MCF 10A (cell line): ENCODE measurements around the gene ROM1. TPM values are rescaled to one million over a fixed set of nuclear protein-coding genes. Genes with fewer than 3 reads are reported as not detected.
"Not testable (repeated sequence)": the region's sequence is repeated elsewhere in the genome, so short reads cannot be mapped to it uniquely, and the experiment has no call there.

ENCODE experiments used
- BruUV-seq: library from RNA; stranded (reverse); fragments of 400-500 nt; replicated peaks from 2 replicates; lab custom pipeline; 2021; lab: Mats Ljungman, UMichigan
- CTCF ChIA-PET: fragments of 300-600 bp; sonication (Branson Sonifier 250); formaldehyde crosslinking; extraction: SDS; loops from one replicate; lab custom pipeline; 2021; ENCODE audit warnings: antibody characterized with exemption, inconsistent platforms; lab: Yijun Ruan, JAX
- POLR2A ChIA-PET: fragments of 300-600, 350-650 bp; sonication (Branson Sonifier 250); formaldehyde crosslinking; extraction: SDS; loops from one replicate; lab custom pipeline; 2020; ENCODE audit warnings: antibody characterized with exemption, inconsistent platforms; lab: Yijun Ruan, JAX
- DNase-seq: peaks from one replicate; pipeline ENCODE4 v3.0.0-alpha.2; 2018; ENCODE audit not compliant: unreplicated experiment
- H3K27ac Mint-ChIP-seq: one replicate; pipeline ENCODE4 v1.8.0; 2022; ENCODE audit warnings: mild to moderate bottlenecking, low read depth, mixed read lengths; ENCODE audit not compliant: unreplicated experiment
- H3K27me3 Mint-ChIP-seq: one replicate; pipeline ENCODE4 v1.8.0; 2022; ENCODE audit warnings: mixed read lengths; ENCODE audit not compliant: insufficient read depth, unreplicated experiment
- H3K36me3 Mint-ChIP-seq: one replicate; pipeline ENCODE4 v1.8.0; 2022; ENCODE audit warnings: mild to moderate bottlenecking, moderate library complexity, mixed read lengths; ENCODE audit not compliant: insufficient read depth, unreplicated experiment
- H3K4me1 Mint-ChIP-seq: one replicate; pipeline ENCODE4 v1.8.0; 2022; ENCODE audit warnings: mixed read lengths; ENCODE audit not compliant: insufficient read depth, unreplicated experiment
- H3K4me3 Mint-ChIP-seq: one replicate; pipeline ENCODE4 v1.8.0; 2022; ENCODE audit warnings: mild to moderate bottlenecking, moderate library complexity, mixed read lengths; ENCODE audit not compliant: unreplicated experiment
- H3K9me3 Mint-ChIP-seq: one replicate; pipeline ENCODE4 v1.8.0; 2022; ENCODE audit warnings: mixed read lengths; ENCODE audit not compliant: unreplicated experiment
- intact Hi-C: fragments of 100-400 bp; cut with micrococcal nuclease; formaldehyde crosslinking; loops from 2 replicates; pipeline ENCODE4 v1.14.1; 2022
- total RNA-seq: library from RNA; stranded (reverse); gene quantifications from 2 replicates; pipeline ENCODE4 v1.2.3, GENCODE V29; 2022
- TF ChIP-seq, protein P1 (sequence below): fragments of 200-600 bp; IDR thresholded peaks from one replicate; pipeline ENCODE4 v1.8.0; 2022; ENCODE audit warnings: antibody characterized with exemption, mild to moderate bottlenecking; ENCODE audit not compliant: unreplicated experiment

ROM1 gene
- total RNA-seq, 1 experiment from 2014 or later: 2.9 TPM

DNA sequence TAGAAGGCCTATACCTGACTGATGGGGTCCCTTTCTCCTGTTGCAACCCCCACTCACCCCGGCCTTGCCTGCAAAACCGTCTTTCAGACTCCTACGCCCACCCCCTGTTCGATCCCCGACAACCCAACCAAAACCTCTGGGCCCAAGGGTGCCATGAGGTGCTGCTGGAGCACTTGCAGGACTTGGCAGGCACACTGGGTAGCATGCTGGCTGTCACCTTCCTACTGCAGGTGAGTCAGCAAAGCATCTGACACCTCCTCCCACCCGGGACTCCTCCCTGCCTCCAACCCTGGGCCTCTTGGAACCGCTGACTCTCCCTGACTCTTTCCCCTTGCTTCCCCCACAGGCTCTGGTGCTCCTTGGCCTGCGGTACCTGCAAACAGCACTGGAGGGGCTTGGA lies 1.2 kb downstream of the ROM1 start:
- H3K36me3 Mint-ChIP-seq: peaks cover 38% of the 10 kb centered on the region
- intact Hi-C loops: loop anchor here (5.0 kb wide), 2 partner anchors 33 to 42 kb away; partner anchors contain the start of genes EEF1G and GANAB
- no TSS peak for BruUV-seq
- H3K27ac Mint-ChIP-seq: peak overlapping the region; percentile 57
- TF ChIP-seq, protein P1, sequence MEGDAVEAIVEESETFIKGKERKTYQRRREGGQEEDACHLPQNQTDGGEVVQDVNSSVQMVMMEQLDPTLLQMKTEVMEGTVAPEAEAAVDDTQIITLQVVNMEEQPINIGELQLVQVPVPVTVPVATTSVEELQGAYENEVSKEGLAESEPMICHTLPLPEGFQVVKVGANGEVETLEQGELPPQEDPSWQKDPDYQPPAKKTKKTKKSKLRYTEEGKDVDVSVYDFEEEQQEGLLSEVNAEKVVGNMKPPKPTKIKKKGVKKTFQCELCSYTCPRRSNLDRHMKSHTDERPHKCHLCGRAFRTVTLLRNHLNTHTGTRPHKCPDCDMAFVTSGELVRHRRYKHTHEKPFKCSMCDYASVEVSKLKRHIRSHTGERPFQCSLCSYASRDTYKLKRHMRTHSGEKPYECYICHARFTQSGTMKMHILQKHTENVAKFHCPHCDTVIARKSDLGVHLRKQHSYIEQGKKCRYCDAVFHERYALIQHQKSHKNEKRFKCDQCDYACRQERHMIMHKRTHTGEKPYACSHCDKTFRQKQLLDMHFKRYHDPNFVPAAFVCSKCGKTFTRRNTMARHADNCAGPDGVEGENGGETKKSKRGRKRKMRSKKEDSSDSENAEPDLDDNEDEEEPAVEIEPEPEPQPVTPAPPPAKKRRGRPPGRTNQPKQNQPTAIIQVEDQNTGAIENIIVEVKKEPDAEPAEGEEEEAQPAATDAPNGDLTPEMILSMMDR: no peak
- POLR2A ChIA-PET: interaction anchor here (1.1 to 8.4 kb wide), 2 partner anchors 14 to 173 kb away, joined by 3 to 98 read pairs; partner anchors contain the start of genes MTA2 and TMEM179B
- H3K4me3 Mint-ChIP-seq: no peak overlapping the region
- H3K9me3 Mint-ChIP-seq: no peaks in the 10 kb centered on the region
- CTCF ChIA-PET: interaction anchor here (1.5 to 4.2 kb wide), 2 partner anchors 11 to 22 kb away, joined by 7 to 39 read pairs; partner anchors contain the start of gene TUT1
- DNase-seq: peak; percentile 62
- H3K27me3 Mint-ChIP-seq: no peaks in the 10 kb centered on the region
- H3K4me1 Mint-ChIP-seq: peaks cover 10% of the 10 kb centered on the region

DNA sequence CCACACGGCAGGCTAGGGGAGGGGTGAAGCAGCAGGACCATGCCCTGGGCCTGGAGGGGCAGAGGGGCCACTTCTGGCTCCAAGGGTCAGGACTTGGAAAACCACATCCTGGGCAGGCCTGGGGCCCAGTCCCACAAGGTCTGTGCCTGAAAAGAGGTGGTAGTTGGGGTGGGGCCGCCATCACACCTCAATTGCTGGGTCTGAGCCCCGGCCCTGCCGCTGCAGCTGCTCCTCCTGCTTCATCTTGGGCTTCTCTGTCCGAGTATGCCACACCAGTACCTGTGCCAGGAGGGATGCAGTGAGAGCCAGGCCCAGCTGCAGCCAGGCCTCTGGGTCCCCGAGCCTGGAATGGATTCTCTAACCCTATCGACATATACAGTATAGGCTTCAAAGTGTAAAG lies 2.5 kb downstream of the ROM1 start:
- CTCF ChIA-PET: no interaction called here
- no TSS peak for BruUV-seq
- no peaks in the 10 kb centered on the region for H3K27me3 Mint-ChIP-seq
- no peak overlapping the region for H3K4me3 Mint-ChIP-seq
- intact Hi-C loops: no loop called here
- H3K36me3 Mint-ChIP-seq: peaks cover 41% of the 10 kb centered on the region
- H3K4me1 Mint-ChIP-seq: peaks cover 15% of the 10 kb centered on the region
- H3K9me3 Mint-ChIP-seq: no peaks in the 10 kb centered on the region
- POLR2A ChIA-PET: interaction anchor here (0.9 to 8.4 kb wide), 3 partner anchors 15 to 138 kb away, joined by 3 to 98 read pairs (median 10); partner anchors contain the start of genes MTA2, TUT1 and ZBTB3
- TF ChIP-seq, protein P1: no peak
- DNase-seq: no peak
- H3K27ac Mint-ChIP-seq: no peak overlapping the region

DNA sequence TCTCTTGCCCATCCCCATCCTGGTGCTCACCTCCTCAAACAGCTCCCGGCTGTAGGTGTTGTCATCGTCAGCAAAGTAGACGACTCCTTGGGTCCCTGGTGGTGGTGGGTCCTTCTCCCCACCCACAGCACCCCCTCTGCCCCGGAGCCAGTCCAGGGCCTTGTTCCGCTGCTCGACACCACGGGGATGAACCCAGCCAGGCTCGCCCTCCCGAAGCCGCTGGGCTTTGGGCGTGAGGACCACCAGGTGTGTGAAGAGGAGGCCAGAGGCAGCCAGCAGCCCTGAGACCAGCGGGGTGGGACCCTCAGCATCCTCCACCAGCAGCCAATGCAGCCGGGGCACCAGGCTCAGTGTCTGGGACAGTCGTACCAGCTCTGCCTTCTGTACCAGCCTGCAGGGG lies 3.9 kb downstream of the ROM1 start:
- peaks cover 45% of the 10 kb centered on the region for H3K36me3 Mint-ChIP-seq
- peaks cover 22% of the 10 kb centered on the region for H3K4me1 Mint-ChIP-seq
- intact Hi-C loops, DNase-seq, H3K27ac Mint-ChIP-seq, H3K4me3 Mint-ChIP-seq, H3K27me3 Mint-ChIP-seq, H3K9me3 Mint-ChIP-seq, BruUV-seq: not testable (repeated sequence)
- POLR2A ChIA-PET: interaction anchor here (0.6 to 7.3 kb wide), 4 partner anchors 17 to 178 kb away, joined by 4 to 149 read pairs (median 58); partner anchors contain the start of genes EEF1G, MTA2 and TUT1
- CTCF ChIA-PET: interaction anchor here (0.6 kb wide), 2 partner anchors 21 to 239 kb away, joined by 3 to 4 read pairs; no protein-coding TSS in a partner anchor

DNA sequence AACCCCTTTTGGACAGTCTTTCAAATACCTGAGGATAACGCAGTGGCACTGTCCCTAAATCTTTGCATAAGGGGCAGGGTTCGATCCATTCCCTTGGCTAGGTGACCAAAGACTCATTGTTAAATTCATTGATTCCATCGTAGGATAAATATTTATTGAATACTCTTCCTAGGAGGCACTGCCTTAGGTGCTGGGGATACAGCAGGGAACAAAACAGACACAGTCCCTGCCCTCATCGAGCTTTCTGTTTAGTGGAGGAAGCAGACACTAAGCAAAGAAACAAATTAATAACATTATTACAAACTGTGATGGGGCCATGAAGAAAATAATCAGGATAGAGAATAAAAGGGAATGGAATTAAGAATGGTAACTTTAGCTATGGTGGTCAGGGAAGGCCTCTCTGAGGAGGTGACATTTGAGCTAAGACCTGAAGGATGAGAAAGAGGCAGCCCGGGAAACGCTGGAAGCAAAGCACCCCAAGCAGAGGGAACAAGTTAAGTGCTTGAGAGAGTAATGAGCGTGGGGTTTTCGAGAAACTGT lies 8.0 kb downstream of the ROM1 start:
- Mint-ChIP-seq H3K27me3 (no peaks in the 10 kb centered on the region), H3K4me3 (peak overlapping the region; percentile 97), H3K4me1 (peaks cover 12% of the 10 kb centered on the region), H3K27ac (peak overlapping the region; percentile 92), H3K36me3 (peaks cover 54% of the 10 kb centered on the region), H3K9me3 (no peaks in the 10 kb centered on the region)
- TF ChIP-seq, protein P1: no peak
- CTCF ChIA-PET: interaction anchor here (0.9 to 2.5 kb wide), 7 partner anchors 9 to 29 kb away, joined by 3 to 17 read pairs (median 7); partner anchors contain the start of genes EML3 and TUT1
- BruUV-seq: TSS peak; percentile 24
- POLR2A ChIA-PET: interaction anchor here (0.5 to 7.3 kb wide), 36 partner anchors 11 to 1696 kb away, joined by 3 to 149 read pairs (median 5); partner anchors contain the start of genes AHNAK, C11orf98, CSKMT and EEF1G
- DNase-seq: no peak
- intact Hi-C loops: loop anchor here (2.0 kb wide), 1 partner anchor 30 kb away; the partner anchor contains the start of gene TUT1
